Gastrocnemius medialis (tissue), 4 donors: Measurements from ENCODE around the gene DEF6.
"Not testable (repeated sequence)": the region's sequence is repeated elsewhere in the genome, so short reads cannot be mapped to it uniquely, and the experiment has no call there.

Experiments used
- CTCF ChIP-seq, 5 experiments: fragments of 450-650 bp in 3 of 5; fragments of 200-600 bp in 2 of 5; sonication (generic) in 2 of 5; IDR thresholded peaks in 4 of 5; conservative IDR thresholded peaks in 1 of 5; 1 replicate in 4 of 5; 2 replicates in 1 of 5; pipeline ENCODE4 v1.5.1; 2016 to 2019; ENCODE audit warnings: antibody characterized with exemption in 5 of 5, mild to moderate bottlenecking in 3 of 5, moderate library complexity in 3 of 5
- POLR2A ChIP-seq, 2 donors: fragments of 450-650 bp; IDR thresholded peaks; one replicate each; pipeline ENCODE4 v1.6.1; 2017; ENCODE audit warnings: antibody characterized with exemption in 2 of 2, mild to moderate bottlenecking in 2 of 2, moderate library complexity in 2 of 2

GRCh38 chr6:35307138-35307537, 9.5 kb downstream of the DEF6 start:
- not testable (repeated sequence) for TF ChIP-seq POLR2A (IDR thresholded peaks at IDR 0.05); CTCF (IDR thresholded peaks at IDR 0.05 in 4 of 5, conservative IDR thresholded peaks at IDR 0.05 in 1 of 5)
